Glutamatergic neuron (in vitro differentiated cells): ENCODE data around the gene SEL1L2. TPM values are rescaled to one million over a fixed set of nuclear protein-coding genes. Genes with fewer than 3 reads are reported as not detected.
"Not testable (repeated sequence)": the region's sequence is repeated elsewhere in the genome, so short reads cannot be mapped to it uniquely, and the experiment has no call there.

Experiments
- DNase-seq: peaks from one replicate; pipeline ENCODE4 v3.0.0; 2022
- H3K27ac Mint-ChIP-seq: one replicate; pipeline ENCODE4 v1.8.0; 2020; ENCODE audit warnings: mild to moderate bottlenecking, mixed read lengths, inconsistent platforms; ENCODE audit not compliant: unreplicated experiment
- H3K27me3 Mint-ChIP-seq: one replicate; pipeline ENCODE4 v1.8.0; 2020; ENCODE audit warnings: mild to moderate bottlenecking, moderate library complexity, mixed read lengths, inconsistent platforms; ENCODE audit not compliant: unreplicated experiment
- H3K36me3 Mint-ChIP-seq: one replicate; pipeline ENCODE4 v1.8.0; 2020; ENCODE audit warnings: mild to moderate bottlenecking, mixed read lengths, inconsistent platforms; ENCODE audit not compliant: unreplicated experiment
- H3K4me1 Mint-ChIP-seq: one replicate; pipeline ENCODE4 v1.8.0; 2020; ENCODE audit warnings: mild to moderate bottlenecking, low read depth, mixed read lengths, inconsistent platforms; ENCODE audit not compliant: unreplicated experiment
- H3K4me3 Mint-ChIP-seq: one replicate; pipeline ENCODE4 v1.8.0; 2020; ENCODE audit warnings: mild to moderate bottlenecking, mixed read lengths, inconsistent platforms; ENCODE audit not compliant: unreplicated experiment
- H3K9me3 Mint-ChIP-seq: one replicate; pipeline ENCODE4 v1.8.0; 2020; ENCODE audit warnings: mild to moderate bottlenecking, moderate library complexity, mixed read lengths, inconsistent platforms; ENCODE audit not compliant: unreplicated experiment
- total RNA-seq: library from RNA; stranded (reverse); fragmentation: NEBNext Ultra II Directional; extraction: Animal tissue kit (Norgen Biotek cat#: 25700); gene quantifications from one replicate; pipeline ENCODE4 v1.2.1, GENCODE V29; 2021; ENCODE audit not compliant: unreplicated experiment
- TF ChIP-seq, protein P1 (sequence below): fragments of 200-600 bp; sonication (generic); IDR thresholded peaks from one replicate; pipeline ENCODE4 v1.5.0; 2021; ENCODE audit not compliant: partially characterized antibody, unreplicated experiment

The SEL1L2 gene
- total RNA-seq, 1 donor from 2014 or later: not detected

DNA sequence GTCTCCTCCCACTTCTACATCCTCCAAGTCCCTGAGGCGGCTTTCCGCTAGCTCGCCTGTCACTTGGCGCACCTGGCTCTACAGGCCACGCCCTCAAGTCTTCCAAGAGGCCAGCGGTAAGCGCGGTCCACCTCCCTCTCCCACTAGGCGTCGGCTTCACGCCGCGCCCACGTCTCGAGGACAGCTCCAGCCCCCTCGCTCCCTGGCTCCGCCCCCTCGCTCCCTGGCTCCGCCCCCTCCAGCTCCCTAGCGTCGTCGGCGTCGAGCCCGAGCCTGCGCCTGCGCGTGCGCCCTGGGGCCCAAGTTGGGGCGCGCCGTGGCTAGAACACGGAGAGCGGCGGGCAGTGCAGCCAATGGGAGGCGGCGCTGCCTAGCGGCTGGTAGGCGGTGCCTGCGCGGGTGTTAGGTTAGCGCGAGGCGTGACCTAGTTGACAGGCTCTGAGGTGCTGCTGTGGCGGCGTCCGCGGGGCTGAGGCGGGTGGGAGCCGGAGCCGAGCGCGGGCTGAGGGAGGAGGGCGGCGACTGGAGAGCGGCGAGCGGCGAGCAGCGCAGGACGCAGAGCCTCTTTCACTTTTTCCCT is 4.8 kb upstream of the SEL1L2 start, which contains the start of gene MACROD2:
Gene MACROD2, plus strand, starts transcription at position 431 of the 580 bp plus-strand sequence.
- peaks cover 6% of the 10 kb centered on the region for H3K9me3 Mint-ChIP-seq
- TF ChIP-seq, protein P1, sequence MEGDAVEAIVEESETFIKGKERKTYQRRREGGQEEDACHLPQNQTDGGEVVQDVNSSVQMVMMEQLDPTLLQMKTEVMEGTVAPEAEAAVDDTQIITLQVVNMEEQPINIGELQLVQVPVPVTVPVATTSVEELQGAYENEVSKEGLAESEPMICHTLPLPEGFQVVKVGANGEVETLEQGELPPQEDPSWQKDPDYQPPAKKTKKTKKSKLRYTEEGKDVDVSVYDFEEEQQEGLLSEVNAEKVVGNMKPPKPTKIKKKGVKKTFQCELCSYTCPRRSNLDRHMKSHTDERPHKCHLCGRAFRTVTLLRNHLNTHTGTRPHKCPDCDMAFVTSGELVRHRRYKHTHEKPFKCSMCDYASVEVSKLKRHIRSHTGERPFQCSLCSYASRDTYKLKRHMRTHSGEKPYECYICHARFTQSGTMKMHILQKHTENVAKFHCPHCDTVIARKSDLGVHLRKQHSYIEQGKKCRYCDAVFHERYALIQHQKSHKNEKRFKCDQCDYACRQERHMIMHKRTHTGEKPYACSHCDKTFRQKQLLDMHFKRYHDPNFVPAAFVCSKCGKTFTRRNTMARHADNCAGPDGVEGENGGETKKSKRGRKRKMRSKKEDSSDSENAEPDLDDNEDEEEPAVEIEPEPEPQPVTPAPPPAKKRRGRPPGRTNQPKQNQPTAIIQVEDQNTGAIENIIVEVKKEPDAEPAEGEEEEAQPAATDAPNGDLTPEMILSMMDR: no peak
- H3K4me3 Mint-ChIP-seq: peak within 1 kb of the TSS; percentile 94
- peak; percentile 99 for DNase-seq
- H3K27ac Mint-ChIP-seq: no peak within 1 kb of the TSS
- H3K4me1 Mint-ChIP-seq: peaks cover 8% of the 10 kb centered on the region
- H3K27me3 Mint-ChIP-seq: peaks cover 3% of the 10 kb centered on the region
- H3K36me3 Mint-ChIP-seq: peaks cover 4% of the 10 kb centered on the region

DNA sequence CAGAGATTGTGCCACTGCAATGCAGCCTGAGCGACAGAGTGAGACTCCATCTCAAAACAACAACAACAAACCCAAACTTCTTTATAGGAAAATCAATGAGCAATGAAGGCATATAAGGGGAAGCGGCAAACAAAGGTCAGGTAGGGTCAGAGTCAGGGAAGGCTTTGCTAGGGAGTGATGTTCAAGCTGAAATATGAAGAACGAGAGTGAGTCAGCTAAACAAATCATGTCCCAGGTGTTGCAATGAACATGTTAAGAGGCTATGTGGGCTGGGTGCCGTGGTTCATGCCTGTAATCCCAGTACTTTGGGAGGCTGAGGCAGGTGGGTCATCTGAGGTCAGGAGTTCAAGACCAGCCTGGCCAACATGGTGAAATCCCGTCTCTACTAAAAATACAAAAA is 1.5 kb upstream of the SEL1L2 start:
- not testable (repeated sequence) for H3K27me3 Mint-ChIP-seq, H3K4me3 Mint-ChIP-seq, H3K27ac Mint-ChIP-seq, H3K36me3 Mint-ChIP-seq, H3K9me3 Mint-ChIP-seq, H3K4me1 Mint-ChIP-seq, DNase-seq

DNA sequence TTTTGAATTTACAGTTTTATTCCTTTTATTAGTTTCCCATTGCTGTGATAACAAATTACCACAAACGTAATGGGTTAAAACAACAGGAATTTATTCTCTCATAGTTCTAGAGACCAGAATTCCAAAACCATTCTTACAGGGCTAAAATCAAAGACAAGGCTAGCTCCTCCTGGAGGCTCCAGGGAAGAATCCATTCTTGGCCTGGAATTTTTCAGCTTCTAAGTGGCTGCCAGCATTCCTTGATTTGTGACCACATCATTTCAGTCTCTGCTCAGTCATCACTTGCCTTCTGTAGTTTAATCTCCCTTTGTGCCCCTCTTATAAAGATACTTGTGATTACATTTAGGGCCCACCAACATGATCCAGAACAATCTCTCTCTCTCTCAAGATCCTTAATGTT is 897 bp upstream of the SEL1L2 start:
- peaks cover 4% of the 10 kb centered on the region for H3K36me3 Mint-ChIP-seq
- H3K27me3 Mint-ChIP-seq: peaks cover 3% of the 10 kb centered on the region
- H3K27ac Mint-ChIP-seq: no peak overlapping the region
- H3K4me3 Mint-ChIP-seq: no peak overlapping the region
- TF ChIP-seq, protein P1: no peak
- no peak for DNase-seq
- peaks cover 8% of the 10 kb centered on the region for H3K9me3 Mint-ChIP-seq
- H3K4me1 Mint-ChIP-seq: peaks cover 5% of the 10 kb centered on the region

DNA sequence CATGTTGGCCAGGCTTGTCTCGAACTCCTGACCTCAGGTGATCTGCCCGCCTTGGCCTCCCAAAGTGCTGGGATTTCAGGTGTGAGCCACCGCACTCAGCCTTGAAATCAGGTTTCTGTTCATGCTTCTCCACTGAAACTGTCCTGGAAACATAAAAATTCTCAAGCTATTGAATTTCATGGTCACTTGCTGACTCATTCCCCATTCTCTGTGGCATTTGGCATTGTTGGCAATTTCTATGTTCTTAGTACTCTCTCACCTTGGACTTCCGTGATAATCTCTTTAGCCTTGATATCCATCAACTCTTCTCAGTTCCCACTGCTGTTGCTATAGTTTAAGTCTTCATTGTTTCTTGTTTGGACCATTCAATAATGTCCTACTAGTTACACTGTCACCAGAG is 6.2 kb downstream of the SEL1L2 start:
- Mint-ChIP-seq H3K27me3 (no peaks in the 10 kb centered on the region), H3K4me1 (no peaks in the 10 kb centered on the region), H3K36me3 (no peaks in the 10 kb centered on the region), H3K4me3 (no peak overlapping the region), H3K9me3 (peaks cover 2% of the 10 kb centered on the region), H3K27ac (no peak overlapping the region)
- DNase-seq: no peak
- TF ChIP-seq, protein P1: no peak

DNA sequence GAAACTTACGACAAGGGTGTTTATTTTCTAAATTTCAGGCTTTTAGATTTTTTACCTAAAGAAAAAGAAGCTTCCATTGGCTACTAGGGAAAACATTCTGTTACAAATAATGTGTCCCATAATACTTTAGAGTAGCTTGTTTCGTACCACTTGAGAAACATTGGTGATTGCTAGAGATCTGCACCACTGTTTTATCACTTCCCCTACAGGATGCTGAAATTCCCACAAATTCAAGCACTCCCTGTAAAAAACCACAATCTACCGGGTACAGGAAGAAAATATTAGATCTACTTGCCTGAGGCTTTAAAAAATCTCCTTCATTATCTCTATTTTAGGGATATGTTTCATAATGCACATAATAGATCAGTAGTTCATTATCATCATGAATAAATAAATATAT is 29.9 kb downstream of the SEL1L2 start:
- Mint-ChIP-seq H3K9me3 (peaks cover 2% of the 10 kb centered on the region), H3K36me3 (no peaks in the 10 kb centered on the region)

More for the DNA sequence above, 29.9 kb downstream of the SEL1L2 start:
- Mint-ChIP-seq H3K27ac (no peak overlapping the region), H3K27me3 (no peaks in the 10 kb centered on the region), H3K4me1 (no peaks in the 10 kb centered on the region), H3K4me3 (no peak overlapping the region)
- no peak for DNase-seq
- TF ChIP-seq, protein P1: no peak
